Vagina (tissue), 2 donors: Measurements from ENCODE around the gene VSTM2B. TPM values are rescaled to one million over a fixed set of nuclear protein-coding genes. Genes with fewer than 3 reads are reported as not detected.

Experiments
- DNase-seq, 2 donors: peaks; one replicate each; pipeline ENCODE4 v3.0.0-alpha.2; 2017; ENCODE audit errors: extremely low spot score in 2 of 2
- H3K27ac ChIP-seq: fragments of 200-600 bp; sonication (generic); one replicate; pipeline ENCODE4 v1.5.1; 2019
- H3K27me3 ChIP-seq: fragments of 200-600 bp; sonication (generic); one replicate; pipeline ENCODE4 v1.5.1; 2019
- H3K36me3 ChIP-seq, 2 donors: fragments of 200-600 bp; sonication (generic); one replicate each; pipeline ENCODE4 v1.5.1; 2017 to 2019
- H3K4me1 ChIP-seq: fragments of 200-600 bp; sonication (generic); one replicate; pipeline ENCODE4 v1.5.1; 2019
- H3K4me3 ChIP-seq, 2 donors: fragments of 200-600 bp; sonication (generic); 1 replicate in 1 of 2; 2 replicates in 1 of 2; pipeline ENCODE4 v1.5.1; 2016 to 2019
- H3K9me3 ChIP-seq: fragments of 200-600 bp; sonication (generic); one replicate; pipeline ENCODE4 v1.5.1; 2019
- POLR2A ChIP-seq, 2 donors: fragments of 450-650 bp; IDR thresholded peaks; one replicate each; pipeline ENCODE4 v1.6.1; 2017; ENCODE audit warnings: antibody characterized with exemption in 2 of 2, mild to moderate bottlenecking in 2 of 2, moderate library complexity in 2 of 2
- POLR2AphosphoS5 ChIP-seq, 2 donors: sonication (generic); formaldehyde crosslinking; IDR thresholded peaks; one replicate each; pipeline ENCODE4 v1.9.0; 2017; ENCODE audit warnings: antibody characterized with exemption in 2 of 2, mild to moderate bottlenecking in 2 of 2, low read depth in 1 of 2; ENCODE audit not compliant: insufficient read depth in 1 of 2
- intact Hi-C: fragments of 100-400 bp; cut with DNase I; formaldehyde crosslinking; loops from one replicate; pipeline ENCODE4 v1.15.1; 2023
- total RNA-seq: library from RNA; depleted of rRNA; stranded (reverse); fragments of >200 nt; gene quantifications from one replicate; pipeline ENCODE4 v1.2.3, GENCODE V29; 2016
- TF ChIP-seq, protein P1 (sequence below), 3 experiments: fragments of 450-650 bp in 2 of 3; fragments of 200-600 bp in 1 of 3; sonication (generic) in 1 of 3; IDR thresholded peaks; one replicate each; pipeline ENCODE4 v1.5.1; 2017 to 2019; ENCODE audit warnings: antibody characterized with exemption in 3 of 3, mild to moderate bottlenecking in 2 of 3, moderate library complexity in 2 of 3

Gene VSTM2B
- total RNA-seq, 1 donor from 2014 or later, result 0.98 TPM

- peak in 1 of 2 donors; percentile 44 for DNase-seq
- Histone ChIP-seq H3K36me3 (no peaks in the 10 kb centered on the region), H3K27me3 (no peaks in the 10 kb centered on the region), H3K27ac (no peak overlapping the region), H3K4me3 (no peak overlapping the region), H3K9me3 (no peaks in the 10 kb centered on the region), H3K4me1 (no peaks in the 10 kb centered on the region)
- no peak for TF ChIP-seq POLR2AphosphoS5 (IDR thresholded peaks at IDR 0.05; ENCODE audit: insufficient read depth in 1 of 2, low read depth in 1 of 2)
- TF ChIP-seq POLR2A (IDR thresholded peaks at IDR 0.05), result no peak
- TF ChIP-seq, protein P1, sequence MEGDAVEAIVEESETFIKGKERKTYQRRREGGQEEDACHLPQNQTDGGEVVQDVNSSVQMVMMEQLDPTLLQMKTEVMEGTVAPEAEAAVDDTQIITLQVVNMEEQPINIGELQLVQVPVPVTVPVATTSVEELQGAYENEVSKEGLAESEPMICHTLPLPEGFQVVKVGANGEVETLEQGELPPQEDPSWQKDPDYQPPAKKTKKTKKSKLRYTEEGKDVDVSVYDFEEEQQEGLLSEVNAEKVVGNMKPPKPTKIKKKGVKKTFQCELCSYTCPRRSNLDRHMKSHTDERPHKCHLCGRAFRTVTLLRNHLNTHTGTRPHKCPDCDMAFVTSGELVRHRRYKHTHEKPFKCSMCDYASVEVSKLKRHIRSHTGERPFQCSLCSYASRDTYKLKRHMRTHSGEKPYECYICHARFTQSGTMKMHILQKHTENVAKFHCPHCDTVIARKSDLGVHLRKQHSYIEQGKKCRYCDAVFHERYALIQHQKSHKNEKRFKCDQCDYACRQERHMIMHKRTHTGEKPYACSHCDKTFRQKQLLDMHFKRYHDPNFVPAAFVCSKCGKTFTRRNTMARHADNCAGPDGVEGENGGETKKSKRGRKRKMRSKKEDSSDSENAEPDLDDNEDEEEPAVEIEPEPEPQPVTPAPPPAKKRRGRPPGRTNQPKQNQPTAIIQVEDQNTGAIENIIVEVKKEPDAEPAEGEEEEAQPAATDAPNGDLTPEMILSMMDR (IDR thresholded peaks at IDR 0.05), result no peak
- intact Hi-C loops, result no loop called here
Measured at GRCh38 chr19:29579308-29579910, 53.6 kb downstream of the VSTM2B start.

GRCh38 chr19:29581398-29581797 is 55.6 kb downstream of the VSTM2B start:
- no peak for TF ChIP-seq POLR2AphosphoS5 (IDR thresholded peaks at IDR 0.05; ENCODE audit: insufficient read depth in 1 of 2, low read depth in 1 of 2)
- TF ChIP-seq, protein P1 (IDR thresholded peaks at IDR 0.05), result no peak
- Histone ChIP-seq H3K27ac (no peak overlapping the region), H3K27me3 (no peaks in the 10 kb centered on the region), H3K4me3 (no peak overlapping the region), H3K4me1 (no peaks in the 10 kb centered on the region), H3K9me3 (no peaks in the 10 kb centered on the region), H3K36me3 (no peaks in the 10 kb centered on the region)
- intact Hi-C loops, result no loop called here
- no peak for DNase-seq

DNA sequence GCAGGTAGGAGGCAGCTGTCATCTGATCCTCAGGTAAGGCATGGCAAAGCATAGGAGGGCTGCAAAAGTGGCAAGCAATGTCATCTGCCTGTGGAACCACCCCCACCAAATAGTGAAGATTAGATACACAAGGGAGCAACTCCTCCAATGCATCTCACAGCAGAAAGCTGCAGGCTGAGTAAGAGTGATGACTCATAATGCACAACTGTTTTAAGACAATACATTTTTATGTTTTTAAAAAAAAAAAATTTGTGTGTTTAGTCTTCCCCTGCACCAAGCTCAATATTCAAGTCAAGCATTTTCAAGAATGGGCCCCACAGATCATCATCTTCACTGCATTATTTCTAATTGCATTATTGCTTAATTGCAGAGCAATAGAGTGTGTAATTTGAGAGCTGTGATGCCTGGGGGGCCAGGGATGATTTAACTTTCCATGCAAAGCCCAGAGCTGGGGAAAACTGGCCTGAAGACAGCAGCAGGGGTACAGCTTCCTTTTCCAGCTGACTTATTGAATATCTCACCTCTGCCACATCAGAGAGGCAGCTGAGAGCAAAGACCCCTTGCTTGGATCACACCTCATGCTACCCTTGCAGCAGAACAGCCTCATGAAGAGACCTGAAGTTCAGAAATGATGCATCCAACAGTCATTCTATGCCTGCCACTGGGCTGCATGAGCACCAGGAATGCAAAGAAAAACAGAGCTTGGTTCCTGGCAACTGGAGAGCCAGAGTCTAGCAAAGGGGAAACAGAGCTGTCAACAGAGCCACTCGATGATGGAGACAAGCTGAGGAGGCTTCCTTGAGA is 57.6 kb downstream of the VSTM2B start:
- Histone ChIP-seq H3K27ac (no peak overlapping the region), H3K9me3 (no peaks in the 10 kb centered on the region), H3K4me1 (no peaks in the 10 kb centered on the region), H3K4me3 (no peak overlapping the region), H3K36me3 (no peaks in the 10 kb centered on the region), H3K27me3 (no peaks in the 10 kb centered on the region)
- TF ChIP-seq POLR2AphosphoS5 (IDR thresholded peaks at IDR 0.05; ENCODE audit: insufficient read depth in 1 of 2, low read depth in 1 of 2), result no peak
- TF ChIP-seq POLR2A (IDR thresholded peaks at IDR 0.05), result no peak
- TF ChIP-seq, protein P1 (IDR thresholded peaks at IDR 0.05), result no peak
- intact Hi-C loops, result no loop called here
- DNase-seq, result no peak

GRCh38 chr19:29586401-29586800 is 60.6 kb downstream of the VSTM2B start:
- Histone ChIP-seq H3K27ac (no peak overlapping the region), H3K4me3 (no peak overlapping the region), H3K4me1 (no peaks in the 10 kb centered on the region), H3K9me3 (no peaks in the 10 kb centered on the region), H3K27me3 (no peaks in the 10 kb centered on the region), H3K36me3 (no peaks in the 10 kb centered on the region)
- no peak for DNase-seq
- TF ChIP-seq, protein P1 (IDR thresholded peaks at IDR 0.05), result no peak
- TF ChIP-seq POLR2AphosphoS5 (IDR thresholded peaks at IDR 0.05; ENCODE audit: insufficient read depth in 1 of 2, low read depth in 1 of 2) (no peak), POLR2A (IDR thresholded peaks at IDR 0.05) (no peak)
- intact Hi-C loops, result no loop called here

GRCh38 chr19:29587059-29587458 is 61.3 kb downstream of the VSTM2B start:
- no peaks in the 10 kb centered on the region for H3K36me3 ChIP-seq
- H3K9me3 ChIP-seq, result no peaks in the 10 kb centered on the region
- DNase-seq, result no peak
- H3K27me3 ChIP-seq, result no peaks in the 10 kb centered on the region
- H3K4me1 ChIP-seq, result no peaks in the 10 kb centered on the region
- intact Hi-C loops, result no loop called here
- TF ChIP-seq POLR2AphosphoS5 (IDR thresholded peaks at IDR 0.05; ENCODE audit: insufficient read depth in 1 of 2, low read depth in 1 of 2) (no peak), POLR2A (IDR thresholded peaks at IDR 0.05) (no peak)
- TF ChIP-seq, protein P1 (IDR thresholded peaks at IDR 0.05), result no peak
- no peak overlapping the region for H3K27ac ChIP-seq
- H3K4me3 ChIP-seq, result no peak overlapping the region
